ENCODE measurements around the gene ACSM2A.
"Not testable (repeated sequence)": the region's sequence is repeated elsewhere in the genome, so short reads cannot be mapped to it uniquely, and the experiment has no call there.

Gene ACSM2A

DNA sequence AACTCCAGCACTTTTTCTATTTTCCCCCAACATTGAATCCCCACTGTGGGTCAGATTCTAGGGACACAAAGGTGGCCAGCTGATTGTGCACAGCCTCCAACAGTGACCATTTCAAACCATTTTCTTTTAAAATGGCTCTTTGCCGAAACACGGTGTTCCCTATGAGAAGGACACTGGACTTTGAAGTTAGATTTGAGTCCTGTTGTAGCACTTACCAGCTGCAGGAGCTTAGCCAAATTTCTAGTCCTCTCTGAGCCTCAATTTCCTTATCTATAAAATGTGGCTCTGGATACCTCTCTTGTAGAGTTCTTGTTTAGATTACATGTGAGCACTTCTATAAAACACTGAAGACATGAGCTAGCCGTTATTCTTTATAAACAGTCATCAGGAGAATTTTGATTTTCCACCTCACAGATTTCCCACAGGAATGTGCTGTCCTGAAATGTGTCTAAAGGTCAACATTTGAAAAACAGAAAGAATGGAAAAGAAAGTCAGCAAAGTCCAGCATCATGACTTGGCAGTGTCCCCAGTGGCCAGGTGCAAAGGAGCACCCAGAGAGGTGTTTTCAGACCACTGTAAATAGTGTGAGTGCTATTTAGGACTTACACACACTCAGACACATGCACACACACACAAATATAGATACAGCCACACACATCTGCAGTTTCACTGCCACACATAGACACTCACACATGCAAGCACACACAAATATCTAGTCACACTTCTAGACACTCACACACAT lies 4.5 kb upstream of the ACSM2A start:
- DNase-seq (ENCODE audit: low read depth, low spot score), result not testable (repeated sequence)

DNA sequence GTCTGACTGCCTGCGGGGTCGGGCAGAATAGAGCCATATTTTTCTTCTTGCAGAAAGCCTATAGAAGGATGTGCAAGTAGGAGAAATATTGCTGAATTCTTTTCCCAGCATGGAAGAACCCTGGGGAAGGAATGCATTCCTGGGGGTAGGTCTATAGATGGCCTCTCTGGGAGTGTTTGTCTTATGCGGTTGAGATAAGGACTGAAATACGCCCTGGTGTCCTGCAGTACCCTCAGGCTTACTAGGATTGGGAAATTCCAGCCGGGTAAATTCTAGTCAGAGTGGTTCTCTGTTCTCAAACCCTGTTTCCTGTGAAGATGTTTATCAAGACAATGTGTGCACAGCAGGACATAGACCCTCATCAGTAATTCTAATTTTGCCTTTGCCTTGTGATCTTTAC lies 2.3 kb downstream of the ACSM2A start:
- not testable (repeated sequence) for DNase-seq (ENCODE audit: low read depth, low spot score)

DNA sequence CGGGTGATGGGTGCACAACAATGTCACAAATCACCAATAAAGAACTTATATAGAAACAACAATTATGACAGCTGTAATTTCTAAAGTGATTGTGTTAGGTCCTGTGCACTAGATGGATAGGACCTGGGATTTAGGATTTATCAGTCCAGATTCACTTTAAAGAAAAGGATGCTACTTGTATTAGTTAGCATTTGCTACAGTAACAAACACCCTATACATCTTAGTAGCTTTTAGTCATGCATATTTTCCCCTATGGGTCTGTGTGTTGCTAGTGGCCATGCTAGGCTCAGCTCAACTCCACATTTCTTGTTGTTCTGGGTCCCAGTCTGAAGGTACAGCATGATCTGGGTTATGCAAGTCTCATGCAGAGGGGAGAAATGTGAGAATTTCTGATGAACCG lies 7.9 kb downstream of the ACSM2A start:
- DNase-seq (ENCODE audit: low read depth, low spot score), result not testable (repeated sequence)

DNA sequence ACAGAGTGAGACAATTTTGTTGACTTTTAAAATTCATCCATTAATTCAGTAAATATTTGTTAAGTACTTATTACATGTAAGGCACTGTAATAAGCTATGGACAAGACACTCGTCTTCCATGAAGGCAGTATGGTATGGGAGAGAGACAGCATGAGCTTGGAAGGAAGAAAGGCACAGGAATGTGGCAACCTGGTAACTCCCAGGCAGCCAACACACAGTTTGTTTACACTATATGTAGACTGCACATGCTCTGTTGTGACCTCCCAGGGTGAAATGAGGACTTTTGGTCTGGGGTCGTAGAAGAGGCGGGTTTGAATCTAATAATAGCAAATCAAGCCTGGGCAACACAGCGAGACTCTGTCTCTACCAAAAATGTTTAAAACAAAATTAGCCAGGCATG lies 9.0 kb downstream of the ACSM2A start:
- not testable (repeated sequence) for DNase-seq (ENCODE audit: low read depth, low spot score)

DNA sequence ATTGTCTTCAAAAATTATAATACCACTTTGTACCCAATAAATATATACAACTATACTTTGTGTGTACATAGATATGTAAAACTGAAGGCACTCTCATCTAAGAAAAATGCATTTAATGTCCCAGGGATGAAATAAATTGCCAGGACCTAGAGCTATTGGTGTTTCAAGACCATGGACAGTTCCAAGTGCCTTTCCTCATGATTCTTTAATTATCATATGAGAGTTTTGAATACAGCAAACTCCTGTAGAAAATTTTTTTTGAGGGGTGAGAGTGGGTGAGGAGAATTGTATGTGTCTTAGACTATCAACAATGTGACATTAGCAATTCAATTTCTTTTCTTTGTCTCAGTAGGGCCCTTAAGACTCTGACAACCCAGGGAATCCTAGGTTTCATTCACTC lies 17.6 kb downstream of the ACSM2A start:
- not testable (repeated sequence) for DNase-seq (ENCODE audit: low read depth, low spot score)

DNA sequence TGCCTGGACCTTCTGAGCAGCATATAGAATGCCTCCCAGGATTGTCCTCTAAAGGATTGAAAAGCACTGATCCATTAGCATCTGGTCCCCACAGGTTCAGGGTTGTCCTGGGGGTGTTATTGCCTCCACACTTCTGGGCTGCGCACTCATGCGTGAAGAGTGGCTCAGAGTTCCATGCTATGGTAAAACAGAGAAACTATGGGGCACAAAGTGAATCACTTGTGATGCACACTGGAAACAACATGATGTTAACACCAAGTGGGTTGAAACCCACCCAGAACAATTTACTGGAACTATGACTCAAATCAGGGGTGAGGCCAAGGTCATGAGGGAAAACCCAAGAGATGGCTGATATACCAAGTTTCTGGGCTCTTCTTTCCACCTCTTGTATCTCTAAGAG lies 18.6 kb downstream of the ACSM2A start:
- not testable (repeated sequence) for DNase-seq (ENCODE audit: low read depth, low spot score)

DNA sequence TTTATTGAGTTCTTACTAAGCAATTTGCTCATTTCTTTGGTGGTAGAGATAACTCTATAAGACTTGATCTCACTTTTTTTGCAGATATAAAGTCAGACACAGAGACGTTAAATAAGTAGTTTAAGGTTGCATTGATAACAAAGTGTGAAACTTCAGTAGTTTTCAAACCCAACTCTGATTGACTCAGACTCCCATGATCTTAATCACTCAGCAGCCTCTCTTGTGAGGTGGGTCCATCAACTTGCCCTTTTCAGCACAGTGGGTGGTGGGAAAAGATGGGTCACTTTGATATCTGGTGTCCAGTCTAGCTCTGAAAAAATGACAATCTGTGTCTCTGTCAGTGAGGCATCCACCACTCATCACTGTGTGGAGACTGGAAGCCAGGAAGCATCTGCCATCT lies 19.4 kb downstream of the ACSM2A start:
- DNase-seq (ENCODE audit: low read depth, low spot score), result not testable (repeated sequence)

DNA sequence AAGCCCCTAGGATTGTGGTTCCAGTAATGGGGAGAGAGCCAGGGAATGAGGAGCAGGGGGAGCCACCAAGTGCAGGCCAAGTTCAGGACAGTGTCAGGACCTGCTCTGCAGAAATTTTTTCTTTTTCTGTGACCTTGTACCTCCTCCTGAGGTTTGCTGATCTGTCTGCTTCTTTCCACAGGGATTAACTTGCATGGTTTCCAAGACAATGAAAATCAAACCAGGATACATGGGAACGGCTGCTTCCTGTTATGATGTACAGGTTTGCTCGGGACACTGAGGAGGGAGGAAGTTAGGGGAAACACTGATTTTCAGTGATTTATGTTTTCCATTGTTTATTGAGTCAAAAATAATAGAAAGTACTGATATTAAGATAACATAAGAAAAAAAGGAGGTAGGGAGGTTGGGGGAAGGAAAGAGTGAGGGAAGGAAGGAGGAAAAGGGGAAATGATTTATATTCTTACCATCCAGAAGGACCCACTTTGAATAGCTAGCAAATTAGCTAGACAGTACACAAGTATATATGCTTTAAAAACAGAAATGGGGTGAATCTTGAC lies 25.9 kb downstream of the ACSM2A start:
- DNase-seq (ENCODE audit: low read depth, low spot score), result not testable (repeated sequence)

DNA sequence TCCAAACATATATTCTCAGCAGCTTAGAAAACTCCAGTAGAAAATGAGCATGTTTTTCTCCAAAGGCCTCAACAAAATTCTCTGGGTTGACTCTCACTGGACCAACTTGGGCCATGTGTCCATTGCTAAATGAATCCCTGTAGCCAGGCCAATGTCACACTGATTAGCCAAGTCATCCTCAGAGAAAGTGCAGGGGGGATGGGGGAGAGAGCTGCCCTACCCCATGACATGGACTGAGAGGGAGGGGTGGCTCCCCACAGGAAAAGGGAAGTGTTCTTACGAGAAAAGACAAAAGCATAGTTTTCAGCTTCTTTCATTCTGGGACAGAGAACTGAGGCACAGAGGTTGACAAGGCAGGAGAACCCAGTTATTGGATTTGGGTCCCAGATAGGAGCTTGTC lies 32.7 kb downstream of the ACSM2A start:
- not testable (repeated sequence) for DNase-seq (ENCODE audit: low read depth, low spot score)

DNA sequence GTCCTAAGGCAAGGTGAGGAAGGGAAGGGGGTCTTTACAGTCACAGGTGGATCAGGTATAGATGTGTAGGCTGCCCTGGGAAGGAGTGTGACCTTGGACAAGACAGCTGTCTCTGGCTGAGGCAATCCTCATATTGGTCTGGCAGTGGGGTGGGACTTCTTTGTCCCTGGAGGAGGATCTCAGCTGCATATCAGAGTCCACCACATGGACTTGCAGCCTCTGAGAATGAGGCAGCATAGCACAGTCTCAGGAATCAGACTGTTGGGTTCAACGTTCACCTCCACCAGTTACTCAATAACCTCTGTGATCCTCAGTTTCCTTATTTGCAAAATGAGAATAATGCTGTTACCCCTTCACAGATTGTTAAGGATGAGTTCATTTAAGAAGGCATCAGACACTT lies 33.4 kb downstream of the ACSM2A start:
- no peak for DNase-seq (ENCODE audit: low read depth, low spot score)

DNA sequence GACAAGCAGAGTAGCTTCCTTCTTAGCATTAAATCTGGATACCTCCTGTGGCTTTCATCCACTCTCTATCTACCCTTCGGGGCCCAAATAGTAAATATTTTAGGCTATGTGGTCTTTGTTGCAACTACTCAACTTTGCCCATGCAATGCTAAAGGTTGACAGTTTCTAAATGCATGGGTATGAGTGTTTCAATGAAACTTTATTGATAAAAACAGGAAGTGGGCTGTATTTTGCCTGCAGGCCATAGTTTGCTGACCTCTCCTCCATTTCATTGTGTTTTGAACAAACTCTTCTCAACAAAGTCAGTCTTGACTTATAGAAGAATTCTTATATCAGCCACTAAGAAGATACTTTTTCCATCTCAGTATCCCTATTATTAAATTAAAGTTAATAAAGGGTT lies 34.1 kb downstream of the ACSM2A start:
- DNase-seq (ENCODE audit: low read depth, low spot score), result no peak

DNA sequence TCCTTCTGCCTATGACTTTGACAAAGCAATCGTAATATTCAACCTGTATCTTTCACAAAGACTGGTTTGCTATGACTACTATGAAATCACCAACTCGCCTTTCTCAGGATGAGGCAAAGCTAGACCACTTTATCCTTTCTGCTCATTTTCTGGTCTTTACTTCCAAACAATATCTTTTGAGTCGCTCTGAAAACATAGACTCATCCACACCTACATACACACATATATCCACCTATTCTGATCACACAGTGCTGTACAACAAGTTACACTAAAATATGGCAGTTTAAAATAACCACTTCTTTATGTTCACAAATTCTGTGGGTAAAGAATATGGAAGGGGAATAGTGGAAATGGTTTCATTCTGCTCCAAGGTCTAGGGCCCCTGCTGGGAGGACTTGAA lies 39.7 kb downstream of the ACSM2A start:
- DNase-seq (ENCODE audit: low read depth, low spot score), result not testable (repeated sequence)

DNA sequence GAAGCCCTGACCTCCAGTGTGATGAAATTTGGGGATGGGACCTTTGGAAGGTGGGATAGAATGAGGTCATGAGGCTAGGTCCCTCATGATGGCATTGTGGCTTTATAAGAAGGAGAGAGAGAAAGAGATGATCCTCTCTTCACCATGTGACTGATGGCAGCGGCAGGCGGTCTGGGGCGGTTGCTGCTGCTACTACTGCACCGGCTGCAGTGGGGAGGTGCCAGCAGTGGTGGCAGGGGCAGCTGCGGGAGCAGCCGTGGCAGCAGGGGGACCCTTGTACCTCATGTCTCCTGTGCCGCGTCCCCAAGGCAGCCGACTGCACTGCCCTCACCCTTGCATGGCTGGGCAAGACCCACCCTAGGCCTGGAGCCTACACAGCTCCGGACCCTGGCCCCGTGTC lies 40.1 kb downstream of the ACSM2A start:
- not testable (repeated sequence) for DNase-seq (ENCODE audit: low read depth, low spot score)

DNA sequence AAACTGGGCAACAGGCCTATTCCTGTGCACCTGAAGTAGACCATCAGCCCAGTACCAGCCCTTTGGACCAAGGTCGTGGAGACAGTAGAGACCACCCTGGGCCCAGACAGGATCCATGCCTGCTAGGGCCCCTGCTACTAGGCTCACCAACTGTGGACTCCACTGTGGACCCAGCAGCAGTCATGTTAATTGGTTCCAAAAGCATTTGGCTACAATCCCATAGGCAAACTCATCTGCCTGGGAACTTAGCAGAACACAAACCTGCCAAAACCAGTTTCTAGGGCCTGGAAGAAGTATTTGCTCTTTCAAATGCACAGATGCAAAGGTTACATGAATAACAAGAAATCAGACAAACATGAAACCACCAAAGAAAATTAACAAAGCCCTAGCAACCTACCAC lies 53.1 kb downstream of the ACSM2A start:
- no peak for DNase-seq (ENCODE audit: low read depth, low spot score)

DNA sequence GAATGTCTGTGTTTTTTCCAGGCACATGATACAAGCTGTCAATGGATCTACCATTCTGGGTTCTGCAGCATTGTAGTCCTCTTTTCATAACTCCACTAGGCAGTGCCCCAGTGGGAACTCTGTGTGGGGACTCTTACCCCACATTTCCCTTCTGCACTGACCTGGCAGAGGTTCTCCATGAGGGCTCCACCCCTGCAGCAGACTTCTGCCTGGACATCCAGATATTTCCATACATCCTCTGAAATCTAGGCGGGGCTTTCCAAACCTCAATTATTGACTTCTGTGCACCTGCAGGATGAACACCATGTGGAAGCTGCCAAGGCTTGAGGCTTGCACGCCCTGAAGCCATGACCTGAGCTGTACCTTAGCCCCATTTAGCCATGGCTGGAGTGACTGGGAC lies 56.0 kb downstream of the ACSM2A start:
- DNase-seq (ENCODE audit: low read depth, low spot score), result no peak

DNA sequence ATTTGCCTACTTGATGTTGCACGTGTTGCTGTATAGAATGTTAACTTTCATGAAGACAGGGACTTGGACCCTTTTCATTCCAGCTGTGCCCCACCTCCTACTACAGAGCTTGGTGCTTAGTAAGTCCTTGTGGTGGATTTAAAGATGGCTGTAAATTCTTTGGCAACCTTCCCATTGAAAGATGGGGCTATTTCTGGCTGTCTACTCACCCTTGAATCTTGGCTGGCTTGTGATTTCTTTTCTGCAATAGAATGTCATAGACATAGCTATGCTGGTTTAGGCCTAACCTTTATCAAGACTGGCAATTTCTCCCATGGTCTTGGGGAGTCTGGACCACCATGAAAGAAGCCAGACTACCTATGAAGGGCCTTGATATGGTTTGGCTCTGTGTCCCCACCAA lies 59.0 kb downstream of the ACSM2A start:
- no peak for DNase-seq (ENCODE audit: low read depth, low spot score)

DNA sequence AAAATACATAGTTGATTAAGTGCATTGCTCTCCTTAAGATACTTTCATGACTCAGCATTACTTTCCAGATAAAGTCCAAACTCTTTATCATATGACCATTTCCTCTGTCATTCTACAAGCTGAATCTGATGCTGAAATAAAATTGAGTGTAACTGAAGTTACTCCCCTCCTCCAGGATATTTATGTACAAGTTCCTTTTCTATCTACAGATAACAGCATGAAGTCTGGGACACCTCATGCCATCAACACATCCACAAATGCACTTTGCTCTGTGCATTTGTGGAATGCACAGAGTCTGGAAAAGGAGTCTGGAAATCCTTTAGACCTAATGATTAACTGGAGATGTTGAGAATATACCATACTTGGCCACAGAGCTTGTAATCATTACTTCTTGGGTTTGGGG lies 64.4 kb downstream of the ACSM2A start:
- no peak for DNase-seq (ENCODE audit: low read depth, low spot score)

DNA sequence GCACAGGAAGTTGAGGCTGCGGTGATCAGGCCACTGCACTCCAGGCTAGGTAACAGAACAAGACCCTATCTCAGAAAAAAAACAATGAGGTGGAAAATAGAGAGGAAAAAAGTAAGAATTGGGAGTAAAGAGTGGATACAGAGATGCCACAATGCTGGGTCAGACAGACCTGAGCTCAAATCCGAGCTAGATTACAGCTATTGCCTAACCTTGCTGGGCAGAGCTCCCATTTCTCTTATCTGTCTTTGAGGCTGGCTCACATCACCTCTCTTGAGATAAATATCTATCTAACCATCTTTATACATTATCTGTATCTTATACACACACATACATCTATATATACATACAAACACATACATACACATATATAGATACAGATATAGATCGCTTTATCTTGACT lies 65.8 kb downstream of the ACSM2A start:
- no peak for DNase-seq (ENCODE audit: low read depth, low spot score)

DNA sequence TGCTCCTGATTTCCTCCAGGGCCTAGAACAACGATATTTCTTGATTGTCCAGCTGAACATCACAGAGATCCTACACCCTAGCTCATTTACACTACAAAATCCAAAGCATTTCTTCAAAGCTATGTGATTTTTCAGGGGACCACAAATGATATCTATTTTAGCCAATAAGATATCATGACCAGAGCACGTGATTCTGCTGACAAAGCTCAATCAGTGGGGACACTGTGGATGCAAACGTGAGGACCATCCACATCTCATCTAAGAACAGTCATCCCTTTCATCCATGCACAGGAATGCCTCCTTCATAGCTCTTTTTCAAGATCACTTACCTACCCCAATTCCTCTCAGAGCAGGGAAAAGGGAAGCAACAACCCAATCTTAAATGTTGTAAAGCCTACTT lies 67.9 kb downstream of the ACSM2A start:
- DNase-seq (ENCODE audit: low read depth, low spot score), result no peak

DNA sequence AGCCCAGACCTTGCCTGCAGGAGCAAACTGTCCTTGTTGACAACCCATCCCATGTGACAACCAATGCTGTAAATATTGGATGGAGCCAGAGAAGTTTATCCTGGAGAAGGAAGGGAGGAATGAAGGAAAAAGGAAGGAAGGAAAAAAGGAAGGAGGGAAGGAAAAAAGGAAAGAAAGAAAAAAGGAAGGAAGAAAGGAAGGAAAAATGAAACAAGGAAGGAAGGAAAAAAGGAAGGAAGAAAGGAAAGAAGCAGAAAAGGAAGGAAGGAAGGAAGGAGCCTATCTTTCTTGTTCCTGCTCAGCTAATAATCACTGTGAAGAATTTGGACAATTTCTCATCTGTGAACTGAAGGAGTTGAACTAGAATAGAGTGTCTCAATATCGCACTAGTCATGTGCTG lies 68.8 kb downstream of the ACSM2A start:
- no peak for DNase-seq (ENCODE audit: low read depth, low spot score)

DNA sequence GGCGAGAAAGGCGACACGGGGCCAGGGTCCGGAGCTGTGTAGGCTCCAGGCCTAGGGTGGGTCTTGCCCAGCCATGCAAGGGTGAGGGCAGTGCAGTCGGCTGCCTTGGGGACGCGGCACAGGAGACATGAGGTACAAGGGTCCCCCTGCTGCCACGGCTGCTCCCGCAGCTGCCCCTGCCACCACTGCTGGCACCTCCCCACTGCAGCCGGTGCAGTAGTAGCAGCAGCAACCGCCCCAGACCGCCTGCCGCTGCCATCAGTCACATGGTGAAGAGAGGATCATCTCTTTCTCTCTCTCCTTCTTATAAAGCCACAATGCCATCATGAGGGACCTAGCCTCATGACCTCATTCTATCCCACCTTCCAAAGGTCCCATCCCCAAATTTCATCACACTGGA lies 80.5 kb downstream of the ACSM2A start:
- not testable (repeated sequence) for DNase-seq (ENCODE audit: low read depth, low spot score)

DNA sequence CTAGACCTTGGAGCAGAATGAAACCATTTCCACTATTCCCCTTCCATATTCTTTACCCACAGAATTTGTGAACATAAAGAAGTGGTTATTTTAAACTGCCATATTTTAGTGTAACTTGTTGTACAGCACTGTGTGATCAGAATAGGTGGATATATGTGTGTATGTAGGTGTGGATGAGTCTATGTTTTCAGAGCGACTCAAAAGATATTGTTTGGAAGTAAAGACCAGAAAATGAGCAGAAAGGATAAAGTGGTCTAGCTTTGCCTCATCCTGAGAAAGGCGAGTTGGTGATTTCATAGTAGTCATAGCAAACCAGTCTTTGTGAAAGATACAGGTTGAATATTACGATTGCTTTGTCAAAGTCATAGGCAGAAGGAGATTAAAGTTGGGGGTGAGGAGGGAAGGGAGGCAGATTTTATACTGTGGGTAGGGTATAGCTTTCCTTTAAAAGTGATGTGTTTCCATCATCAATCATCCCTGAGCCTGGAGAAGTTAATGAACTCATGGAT lies 81.0 kb downstream of the ACSM2A start:
- DNase-seq (ENCODE audit: low read depth, low spot score), result not testable (repeated sequence)

DNA sequence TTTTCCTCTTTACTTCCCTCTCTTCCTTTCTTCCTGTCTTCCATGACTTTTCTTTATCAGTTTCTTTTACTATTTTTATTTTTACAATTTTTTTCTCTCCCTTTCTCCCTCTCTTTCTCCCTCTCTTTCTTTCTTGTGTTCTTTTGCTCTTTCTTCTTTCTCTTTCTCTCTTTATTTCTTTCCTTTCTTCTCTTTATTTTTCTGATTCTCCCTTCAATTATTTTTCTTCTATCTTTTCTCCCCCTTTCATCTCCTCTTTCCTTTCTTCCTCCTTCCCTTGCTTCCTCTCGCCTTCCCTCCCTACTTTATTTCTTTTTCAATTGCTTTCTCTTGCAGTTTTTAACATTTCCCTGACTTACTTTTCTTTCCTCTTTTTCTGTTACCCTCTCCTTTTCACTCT lies 85.3 kb downstream of the ACSM2A start:
- DNase-seq (ENCODE audit: low read depth, low spot score), result not testable (repeated sequence)
